HG03159 (cell line): Measurements from ENCODE around the gene NR3C1.
"Not testable (repeated sequence)": the region's sequence is repeated elsewhere in the genome, so short reads cannot be mapped to it uniquely, and the experiment has no call there.

ENCODE experiments used
- ATAC-seq: cut with Tn5 transposase; IDR thresholded peaks from one replicate; pipeline ENCODE4 v1.9.1; 2021; ENCODE audit warnings: mild to moderate bottlenecking, moderate library complexity; ENCODE audit not compliant: unreplicated experiment

The NR3C1 gene

DNA sequence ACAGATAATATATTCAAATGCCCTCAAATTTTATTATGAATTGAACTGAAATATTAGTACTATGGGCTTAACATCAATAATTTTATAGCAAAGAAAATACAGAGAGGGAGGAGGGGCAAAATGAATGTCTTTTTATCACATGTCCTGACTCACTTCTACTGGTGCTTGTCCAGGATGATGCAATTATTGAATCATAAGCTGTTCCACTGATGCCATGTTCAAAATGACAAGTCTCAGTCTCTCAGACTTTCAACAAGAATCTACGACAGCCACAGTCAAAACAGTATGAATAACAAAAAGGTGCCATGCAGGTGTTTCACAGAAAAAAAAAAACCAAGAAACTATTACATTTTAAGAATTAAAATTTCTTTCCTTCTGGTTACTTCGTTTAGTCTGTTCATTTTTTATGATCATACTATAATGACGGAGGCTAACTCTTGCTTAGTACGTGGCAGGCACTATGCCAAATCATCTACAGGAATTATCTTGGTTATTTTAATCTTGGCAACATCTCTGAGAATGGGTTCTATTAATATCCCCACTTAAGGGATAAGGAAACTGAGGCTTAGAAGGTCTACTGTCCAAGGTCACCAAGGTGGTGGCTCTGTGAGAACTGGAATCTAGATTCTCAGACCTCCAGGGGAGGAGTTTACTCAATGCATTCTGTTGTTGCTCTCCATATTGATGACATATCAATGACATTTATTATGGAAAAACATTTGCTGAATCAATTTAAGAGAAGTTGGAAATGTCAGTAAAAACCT is 61.5 kb downstream of the NR3C1 start:
- no peak for ATAC-seq

DNA sequence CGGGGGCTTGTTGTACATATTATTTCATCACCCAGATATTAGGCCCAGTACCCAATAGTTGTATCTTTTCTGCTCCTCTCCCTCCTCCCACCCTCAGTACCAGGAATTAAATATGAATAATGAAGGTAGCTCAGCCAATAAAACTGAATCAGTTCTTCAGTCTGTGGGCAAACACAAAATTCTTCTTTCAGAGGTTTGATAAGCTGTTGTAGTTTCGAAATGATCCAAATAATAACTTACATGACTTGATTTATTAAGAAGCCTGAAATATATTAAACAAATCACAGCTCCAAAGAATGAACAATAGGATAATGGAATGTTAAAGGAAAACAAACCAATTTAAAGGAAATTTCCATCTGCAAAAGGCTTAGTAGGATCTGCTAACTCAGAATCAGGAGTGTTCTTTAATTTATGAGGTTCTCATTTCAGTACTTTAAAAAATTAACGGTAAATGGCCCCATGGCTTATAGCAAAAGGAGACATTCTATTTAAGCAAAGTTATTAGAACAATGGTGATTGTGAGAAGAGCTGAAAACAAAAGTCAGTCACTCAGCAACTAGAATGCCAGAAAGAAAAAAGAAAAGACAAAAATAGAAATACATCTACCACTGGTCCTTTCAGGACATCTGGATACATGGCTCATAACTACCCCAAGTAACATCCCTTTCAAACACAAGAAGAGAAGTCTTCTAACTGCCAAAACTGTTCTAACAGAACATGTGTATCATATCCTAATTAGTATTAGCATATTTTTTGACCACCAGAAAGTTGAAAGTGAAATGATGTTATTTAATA is 62.4 kb downstream of the NR3C1 start:
- no peak for ATAC-seq

DNA sequence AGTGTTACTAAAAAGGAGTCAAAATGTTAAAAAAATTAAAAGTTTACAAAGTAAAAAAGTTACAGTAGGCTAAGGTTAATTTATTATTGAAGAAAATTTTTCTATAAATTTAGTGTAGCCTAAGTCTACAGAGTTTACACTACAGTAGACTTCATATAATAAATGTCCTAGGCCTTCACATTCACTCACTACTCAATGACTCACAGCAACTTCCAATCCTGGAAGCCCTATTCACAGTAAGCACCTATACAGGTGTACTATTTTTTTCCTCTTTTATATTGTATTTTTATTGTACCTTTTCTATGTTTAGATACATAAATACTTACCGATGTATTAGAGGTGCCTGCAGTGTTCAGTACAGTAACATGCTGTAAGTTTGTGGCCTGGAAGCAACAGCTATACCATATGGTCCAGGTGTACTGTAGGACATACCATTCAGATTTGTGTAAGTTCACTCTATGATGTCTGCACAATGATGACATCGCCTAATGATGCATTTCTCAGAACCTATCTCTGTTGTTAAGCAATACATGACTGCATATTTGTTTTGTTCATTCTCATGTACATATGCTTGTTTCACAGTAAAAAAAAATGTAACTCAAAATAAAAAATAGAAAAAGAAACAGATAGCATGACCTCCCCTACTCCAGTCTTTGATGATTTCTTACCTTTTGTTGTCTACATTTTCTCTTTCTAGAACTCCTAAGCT is 64.7 kb downstream of the NR3C1 start:
- ATAC-seq: no peak

DNA sequence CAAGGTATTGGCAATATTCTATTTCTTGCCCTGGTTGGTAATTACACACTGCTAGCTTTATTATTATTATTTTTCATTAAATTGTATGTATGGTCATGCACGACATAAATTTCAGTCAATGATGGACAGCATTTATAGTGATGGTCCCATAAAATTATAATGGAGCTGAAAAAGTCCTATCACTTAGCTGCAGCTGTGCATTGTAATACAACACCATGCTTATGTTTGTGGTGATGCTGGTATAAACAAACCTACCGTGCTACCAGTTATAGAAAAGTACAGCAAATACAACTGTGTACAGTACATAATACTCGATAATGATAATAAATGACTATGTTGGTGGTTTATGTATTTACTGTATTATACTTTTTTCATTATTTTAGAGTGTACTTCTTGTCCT is 65.5 kb downstream of the NR3C1 start:
- ATAC-seq: no peak

DNA sequence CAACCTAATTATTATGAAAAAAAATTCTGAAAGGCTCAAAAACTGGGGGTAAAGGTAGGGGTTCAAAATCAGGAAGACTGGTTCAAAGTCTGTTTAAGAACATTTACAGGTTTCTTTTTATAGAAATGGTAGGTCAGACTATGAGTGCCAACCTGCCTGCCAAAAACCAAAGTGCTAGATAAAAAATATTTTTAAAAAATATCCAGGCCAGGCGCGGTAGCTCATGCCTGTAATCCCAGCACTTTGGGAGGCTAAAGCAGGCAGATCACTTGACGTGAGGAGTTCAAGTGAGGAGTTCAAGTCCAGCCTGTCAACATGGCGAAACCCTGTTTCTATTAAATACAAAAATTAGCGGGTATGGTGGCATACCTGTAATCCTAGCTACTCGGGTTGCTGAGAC is 67.0 kb downstream of the NR3C1 start:
- ATAC-seq: no peak

DNA sequence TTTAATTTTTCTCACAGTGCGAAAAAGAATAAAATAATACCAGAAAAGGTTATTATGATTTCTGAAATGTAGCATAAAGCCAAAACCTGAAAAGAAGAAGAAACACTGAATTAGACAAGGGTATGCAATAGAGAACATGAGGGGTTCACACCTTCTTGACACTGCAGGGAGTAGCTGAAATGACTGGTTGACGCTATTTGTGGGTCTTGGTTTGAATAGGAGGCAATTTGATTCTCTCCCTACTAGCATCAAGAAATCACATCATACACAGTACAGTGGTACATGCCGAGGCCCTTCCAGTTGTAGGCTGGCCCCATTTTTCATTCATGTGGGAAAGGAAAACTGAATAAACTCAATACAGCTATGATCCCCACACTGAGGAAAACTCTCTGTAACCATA is 68.6 kb downstream of the NR3C1 start:
- no peak for ATAC-seq

DNA sequence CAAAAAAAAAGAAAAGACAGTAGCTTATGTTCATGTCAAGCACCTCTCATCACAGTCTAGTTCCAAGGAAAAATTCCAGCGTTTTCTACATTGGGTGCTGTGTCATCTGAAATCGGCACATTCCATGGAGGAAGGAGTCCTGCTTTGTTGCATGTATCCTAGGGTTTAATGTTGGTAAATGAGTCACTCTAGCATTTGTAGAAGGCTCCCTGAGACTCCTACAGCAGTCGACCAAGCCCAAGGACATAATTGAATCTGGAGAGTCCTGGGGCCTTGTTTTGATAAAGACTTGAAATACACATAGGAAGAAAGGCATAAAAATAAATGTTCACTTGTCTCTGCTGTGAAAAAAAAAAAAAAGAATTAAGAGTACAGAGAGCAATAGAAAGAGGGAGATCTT is 69.1 kb downstream of the NR3C1 start:
- ATAC-seq: not testable (repeated sequence)

DNA sequence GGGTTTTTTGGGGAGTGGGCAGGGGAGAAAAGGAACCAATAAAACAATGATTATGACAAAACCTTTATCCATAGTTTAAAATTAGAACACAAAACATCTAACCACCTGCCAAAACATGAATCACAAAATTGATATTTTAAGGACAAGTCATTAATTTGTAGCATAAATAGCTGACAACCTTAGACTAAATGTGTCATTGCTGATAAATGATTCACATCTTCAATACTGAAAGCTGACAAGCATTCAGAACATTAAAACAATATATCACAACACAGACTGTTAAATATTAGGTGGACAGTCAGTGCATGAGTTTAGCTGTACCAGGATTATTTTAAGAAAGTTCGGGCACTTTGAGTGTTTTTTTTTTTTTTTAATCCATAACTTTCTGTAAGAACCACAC is 71.5 kb downstream of the NR3C1 start:
- ATAC-seq: no peak

DNA sequence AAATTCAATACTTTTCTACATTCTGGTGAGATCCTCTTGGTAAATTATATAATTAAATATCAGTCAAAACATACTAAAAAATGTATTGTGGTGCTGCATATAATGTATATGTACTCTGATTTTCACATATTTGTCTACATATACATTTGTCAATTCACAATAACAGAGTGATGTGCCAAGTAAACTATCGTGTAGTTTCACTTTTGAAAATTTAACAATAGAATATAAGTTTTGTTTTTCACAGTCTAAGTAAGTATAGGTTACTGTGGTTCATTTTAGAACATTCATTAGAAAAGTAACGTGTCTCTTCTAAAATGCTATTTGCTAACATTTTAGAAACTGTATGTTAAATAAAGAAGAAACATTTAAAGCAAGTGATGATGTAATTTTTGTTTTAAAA is 73.6 kb downstream of the NR3C1 start:
- ATAC-seq: no peak

DNA sequence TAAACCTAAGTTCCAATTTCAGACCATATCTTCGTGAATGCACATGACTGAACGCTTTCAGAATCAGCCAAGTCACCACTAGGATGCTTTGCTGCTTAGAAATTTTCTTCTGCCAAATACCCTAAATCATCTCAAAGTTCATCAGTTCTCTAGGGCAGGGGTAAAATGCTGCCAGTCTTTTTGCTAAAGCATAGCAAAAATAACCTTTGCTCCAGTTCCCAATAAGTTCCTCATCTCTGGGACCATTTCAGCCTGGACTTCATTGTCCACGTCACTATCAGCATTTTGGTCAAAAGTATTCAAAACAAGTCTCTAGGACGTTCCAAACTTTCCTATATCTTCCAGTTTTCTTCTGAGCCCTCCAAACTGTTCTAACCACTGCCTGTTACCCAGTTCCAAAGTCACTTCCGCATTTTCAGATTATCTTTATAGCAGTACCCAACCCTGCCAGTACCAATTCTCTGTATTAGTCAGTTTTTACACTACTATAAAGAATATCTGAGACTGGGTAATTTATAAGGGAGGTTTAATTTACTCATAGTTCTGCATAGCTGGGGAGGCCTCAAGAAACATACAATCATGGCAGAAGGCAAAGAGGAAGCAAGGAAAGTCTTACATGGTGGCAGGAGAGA is 74.8 kb downstream of the NR3C1 start:
- ATAC-seq: no peak

DNA sequence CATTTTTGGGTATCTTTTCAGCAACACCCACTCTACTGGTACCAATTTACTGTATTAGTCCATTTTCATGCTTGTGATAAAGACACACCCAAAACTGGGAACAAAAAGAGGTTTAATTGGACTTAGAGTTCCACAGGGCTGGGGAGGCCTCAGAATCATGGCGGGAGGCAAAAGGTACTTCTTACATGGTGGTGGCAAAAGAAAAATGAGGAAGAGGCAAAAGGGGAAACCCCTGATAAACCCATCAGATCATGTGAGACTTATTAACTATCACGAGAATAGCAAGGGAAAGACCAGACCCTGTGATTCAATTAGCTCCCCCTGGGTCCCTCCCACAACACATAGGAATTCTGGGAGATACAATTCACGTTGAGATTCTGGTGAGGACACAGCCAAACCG is 78.4 kb downstream of the NR3C1 start:
- not testable (repeated sequence) for ATAC-seq

DNA sequence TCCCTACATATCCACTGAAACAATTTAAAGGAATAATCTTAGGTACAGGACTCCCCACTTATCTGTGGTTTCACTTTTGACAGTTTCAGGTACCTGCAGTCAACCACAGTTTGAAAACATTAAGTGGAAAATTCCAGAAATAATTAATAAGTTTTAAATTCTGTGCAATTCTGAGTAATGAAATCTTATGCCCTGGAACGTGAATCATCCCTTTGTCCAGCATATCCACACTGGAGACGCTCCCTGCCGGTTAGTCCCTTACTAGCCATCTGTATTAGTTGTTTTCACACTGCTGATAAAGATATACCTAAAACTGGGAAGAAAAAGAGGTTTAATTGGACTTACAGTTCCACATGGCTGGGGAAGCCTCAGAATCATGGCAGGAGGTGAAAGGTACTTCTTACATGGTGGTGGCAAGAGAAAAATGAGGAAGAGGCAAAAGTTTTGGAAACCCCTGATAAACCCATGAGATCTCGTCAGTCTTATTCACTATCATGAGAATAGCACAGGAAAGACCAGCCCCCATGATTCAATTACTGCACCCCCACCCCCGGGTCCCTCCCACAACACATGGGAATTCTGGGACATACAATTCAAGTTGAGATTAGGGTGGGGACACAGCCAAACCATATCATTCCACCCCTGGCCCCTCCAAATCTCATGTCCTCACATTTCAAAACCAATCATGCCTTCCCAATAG is 80.4 kb downstream of the NR3C1 start:
- ATAC-seq: not testable (repeated sequence)

DNA sequence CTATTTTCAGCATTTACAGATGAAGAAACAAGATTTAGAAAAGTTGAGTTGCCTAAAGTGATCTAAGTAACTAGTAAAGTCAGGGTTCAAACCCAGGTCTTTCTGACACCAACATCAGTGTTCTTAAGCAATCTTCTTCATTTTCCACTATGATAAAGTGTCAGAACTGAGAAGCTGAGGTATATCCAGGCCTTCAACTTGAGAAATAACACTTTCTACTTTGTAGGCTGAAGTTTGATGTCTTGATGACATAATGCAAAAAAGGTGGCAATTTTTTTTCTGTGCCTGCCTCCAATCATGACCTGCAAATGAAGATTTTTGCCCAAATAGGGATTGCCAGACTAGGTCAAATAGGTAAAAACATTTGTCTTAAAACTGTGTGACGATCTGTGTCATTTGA is 81.3 kb downstream of the NR3C1 start:
- ATAC-seq: no peak

DNA sequence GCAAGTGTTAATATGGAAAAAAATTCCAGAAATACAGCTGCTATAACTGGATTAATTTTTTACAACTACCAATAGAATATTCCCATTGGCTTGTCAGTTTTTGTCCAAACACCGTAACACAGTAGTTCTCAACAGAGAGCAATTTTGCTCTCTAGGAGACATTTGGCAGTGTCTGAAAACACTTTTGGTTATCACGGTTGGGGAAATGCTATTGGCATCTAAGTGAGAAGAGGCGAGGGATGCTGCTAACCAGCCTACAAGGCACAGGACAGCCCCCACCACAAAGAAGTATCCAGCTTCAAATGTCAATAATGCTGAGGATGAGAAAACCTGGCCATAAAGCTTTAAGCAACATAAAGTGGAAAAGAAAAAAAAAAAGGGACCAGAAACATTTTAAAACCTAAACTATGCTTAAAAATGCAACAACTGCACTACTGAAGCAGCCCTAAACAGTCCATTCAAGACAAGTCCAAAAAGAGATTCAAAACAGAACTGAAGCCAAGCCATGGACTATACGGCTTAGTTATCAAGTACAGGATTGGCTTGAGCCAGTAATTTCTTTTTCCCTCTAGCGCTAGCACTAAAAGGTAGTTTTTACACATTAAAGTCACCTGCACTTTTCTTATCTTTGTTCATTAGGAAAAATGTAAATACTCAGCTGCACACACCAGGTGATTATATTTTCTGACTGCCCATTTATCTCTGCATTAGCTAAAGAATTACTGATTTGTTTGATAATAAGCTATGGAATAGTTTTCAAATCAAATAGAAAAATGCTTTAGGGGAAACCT is 83.9 kb downstream of the NR3C1 start:
- ATAC-seq: no peak

DNA sequence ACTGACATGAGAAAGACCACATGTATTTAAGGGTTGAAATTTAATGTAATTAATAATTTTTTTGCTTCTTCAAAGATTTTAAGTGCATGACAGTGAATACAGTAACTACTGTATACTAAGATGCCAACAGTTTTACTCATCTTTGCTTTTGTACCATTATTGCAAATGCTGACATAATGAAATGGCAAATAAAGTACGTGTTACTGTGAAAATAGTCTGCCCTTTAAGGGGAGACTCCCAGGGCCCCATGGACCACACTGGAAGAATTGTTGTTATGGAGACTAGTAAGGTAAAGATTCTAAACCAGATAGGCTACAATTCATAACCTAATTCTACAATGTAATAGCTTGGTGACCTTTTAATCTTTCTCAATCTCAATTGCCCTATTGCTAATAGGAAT is 84.7 kb downstream of the NR3C1 start:
- no peak for ATAC-seq

DNA sequence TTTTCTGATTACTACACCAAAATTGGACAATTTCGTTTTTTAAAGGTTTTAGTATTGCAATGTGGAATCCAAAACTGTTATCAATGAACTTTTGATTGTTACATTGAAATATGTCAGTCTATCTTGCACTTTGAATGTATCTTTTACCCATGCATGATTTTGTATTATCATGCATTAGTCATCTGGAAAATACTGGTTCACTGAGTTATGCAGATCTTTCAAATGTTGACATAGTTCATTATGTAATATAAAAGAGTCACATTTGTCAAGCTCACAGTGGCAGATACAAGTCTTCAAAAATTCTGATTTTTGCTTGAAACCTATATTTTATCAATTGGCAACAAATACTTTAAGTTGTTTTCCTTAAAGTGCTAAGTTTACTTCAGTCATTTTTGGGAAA is 85.2 kb downstream of the NR3C1 start:
- no peak for ATAC-seq

DNA sequence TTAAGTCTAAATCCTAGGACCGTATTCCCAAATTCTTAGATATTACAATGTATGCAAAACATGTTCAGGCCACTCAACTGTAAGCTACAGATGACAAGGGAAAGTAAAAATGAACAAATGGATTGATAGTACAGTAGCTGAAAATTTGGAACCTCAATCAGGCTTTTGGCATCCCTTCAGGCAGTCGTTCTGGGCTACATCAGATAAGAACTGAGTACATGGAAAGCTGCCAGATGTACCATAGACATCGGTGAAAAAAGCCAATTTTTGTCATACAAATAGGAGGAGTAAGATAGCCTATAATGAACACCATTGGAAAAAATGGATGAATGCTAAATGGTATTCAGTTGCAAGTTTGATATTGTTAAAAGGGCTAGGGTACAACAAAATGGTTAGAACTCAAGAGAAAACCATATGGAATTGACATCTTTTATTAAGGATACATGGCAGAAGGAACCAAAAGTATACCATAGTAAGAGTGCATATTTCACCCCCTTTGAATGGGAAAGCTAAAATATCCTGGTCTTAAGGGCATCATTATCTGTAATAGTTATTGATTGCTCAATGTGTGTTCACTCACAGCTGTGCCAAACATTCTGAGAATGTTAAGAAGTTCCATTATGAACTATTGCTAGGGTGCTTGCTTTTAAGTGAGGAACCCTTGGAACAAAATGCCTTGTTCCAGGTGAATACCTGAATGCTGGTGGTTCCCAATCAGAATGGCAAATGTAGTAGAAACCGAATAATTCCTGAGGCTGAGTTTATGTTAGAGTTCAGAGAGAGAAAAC is 86.4 kb downstream of the NR3C1 start:
- no peak for ATAC-seq

DNA sequence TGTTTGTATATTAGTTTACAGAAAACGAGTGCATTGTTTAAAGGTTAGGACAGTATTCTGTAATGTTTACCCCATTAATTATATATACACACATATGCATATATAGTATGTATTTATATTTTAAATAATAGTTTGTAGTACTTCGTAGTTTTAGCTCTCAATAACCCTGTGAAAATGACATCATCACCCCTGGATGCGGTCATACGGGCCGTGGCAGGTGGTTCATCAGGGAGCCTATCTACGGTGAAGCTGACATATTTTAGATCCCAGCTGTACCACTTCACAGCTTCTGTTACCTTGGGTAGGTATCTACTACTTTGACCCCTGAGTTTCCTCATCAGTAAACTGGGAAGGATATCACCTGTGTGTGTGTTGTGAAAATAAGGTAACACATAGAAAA is 87.1 kb downstream of the NR3C1 start:
- no peak for ATAC-seq

DNA sequence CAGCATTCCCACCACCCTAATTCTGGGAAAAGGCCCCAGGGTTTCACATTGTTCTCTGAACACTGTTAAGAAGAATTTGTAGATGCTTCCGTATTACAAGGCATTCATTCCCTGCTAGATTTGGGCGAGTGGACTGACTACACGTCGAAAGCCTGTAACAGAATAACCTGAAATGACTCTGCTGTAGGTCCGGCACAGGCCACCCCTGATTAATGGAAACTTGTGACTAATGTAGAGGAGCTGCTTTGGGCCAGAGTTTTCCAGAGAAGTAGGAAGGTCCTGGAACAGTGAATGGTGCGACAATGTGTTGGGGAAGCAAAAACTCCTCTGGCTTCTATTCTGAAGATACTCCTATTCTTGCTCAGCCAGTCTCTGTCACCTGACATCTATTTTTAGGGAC is 87.6 kb downstream of the NR3C1 start:
- ATAC-seq: no peak
